Peyer's patch (tissue), 4 donors: Measurements from ENCODE around the gene KRT78.

Experiments used
- POLR2A ChIP-seq, 2 donors: fragments of 450-650 bp; IDR thresholded peaks; one replicate each; pipeline ENCODE4 v1.5.1; 2017; ENCODE audit warnings: antibody characterized with exemption in 2 of 2, mild to moderate bottlenecking in 2 of 2, moderate library complexity in 2 of 2
- TF ChIP-seq, protein P1 (sequence below), 6 experiments: fragments of 450-650 bp in 4 of 6; fragments of 200-600 bp in 2 of 6; sonication (generic) in 1 of 6; IDR thresholded peaks; one replicate each; pipeline ENCODE4 v1.5.1; 2017 to 2019; ENCODE audit warnings: antibody characterized with exemption in 6 of 6, mild to moderate bottlenecking in 3 of 6, moderate library complexity in 1 of 6

DNA sequence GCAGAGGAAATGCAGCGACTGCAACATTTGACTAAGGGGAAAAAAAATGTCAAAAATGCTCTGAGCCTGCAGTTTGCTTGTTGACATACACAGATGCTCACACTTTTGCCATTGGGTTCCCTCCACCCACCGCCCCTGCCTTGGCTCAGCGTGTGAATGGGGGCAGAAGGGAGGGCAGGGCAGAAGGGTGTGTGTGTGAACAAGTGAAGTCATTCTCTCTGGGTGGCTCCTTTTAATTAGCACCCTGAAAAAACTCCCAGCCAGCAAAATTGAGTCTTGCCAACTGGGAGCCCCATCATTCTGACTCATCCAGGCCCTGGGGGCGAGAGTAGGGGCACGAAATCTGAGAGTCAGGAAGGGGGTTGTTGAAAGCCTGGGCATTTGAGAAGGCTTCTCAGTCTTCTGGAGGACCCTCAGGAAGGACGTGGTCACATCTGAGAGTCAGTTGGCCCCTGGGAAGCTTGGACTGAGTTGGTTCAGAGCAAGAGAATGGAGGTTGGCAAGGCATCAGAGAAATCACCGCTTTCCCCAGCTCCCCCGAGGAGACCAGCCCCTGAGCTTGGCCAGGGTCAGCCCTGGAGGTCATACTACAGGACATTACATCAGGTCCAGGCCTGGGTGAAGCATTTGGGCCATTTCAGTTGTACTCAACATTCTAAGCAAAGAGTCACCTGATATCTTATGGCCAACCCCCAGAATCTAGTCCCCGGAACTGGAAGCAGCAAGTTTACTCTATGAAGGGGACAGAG lies 22.7 kb upstream of the KRT78 start:
- TF ChIP-seq, protein P1, sequence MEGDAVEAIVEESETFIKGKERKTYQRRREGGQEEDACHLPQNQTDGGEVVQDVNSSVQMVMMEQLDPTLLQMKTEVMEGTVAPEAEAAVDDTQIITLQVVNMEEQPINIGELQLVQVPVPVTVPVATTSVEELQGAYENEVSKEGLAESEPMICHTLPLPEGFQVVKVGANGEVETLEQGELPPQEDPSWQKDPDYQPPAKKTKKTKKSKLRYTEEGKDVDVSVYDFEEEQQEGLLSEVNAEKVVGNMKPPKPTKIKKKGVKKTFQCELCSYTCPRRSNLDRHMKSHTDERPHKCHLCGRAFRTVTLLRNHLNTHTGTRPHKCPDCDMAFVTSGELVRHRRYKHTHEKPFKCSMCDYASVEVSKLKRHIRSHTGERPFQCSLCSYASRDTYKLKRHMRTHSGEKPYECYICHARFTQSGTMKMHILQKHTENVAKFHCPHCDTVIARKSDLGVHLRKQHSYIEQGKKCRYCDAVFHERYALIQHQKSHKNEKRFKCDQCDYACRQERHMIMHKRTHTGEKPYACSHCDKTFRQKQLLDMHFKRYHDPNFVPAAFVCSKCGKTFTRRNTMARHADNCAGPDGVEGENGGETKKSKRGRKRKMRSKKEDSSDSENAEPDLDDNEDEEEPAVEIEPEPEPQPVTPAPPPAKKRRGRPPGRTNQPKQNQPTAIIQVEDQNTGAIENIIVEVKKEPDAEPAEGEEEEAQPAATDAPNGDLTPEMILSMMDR (IDR thresholded peaks at IDR 0.05) = no peak
- TF ChIP-seq POLR2A (IDR thresholded peaks at IDR 0.05) = no peak
